Spinal cord (tissue), 10 donors: ENCODE data around the gene FRMD4A. TPM values are rescaled to one million over a fixed set of nuclear protein-coding genes. Genes with fewer than 3 reads are reported as not detected.
A peak's percentile ranks its signal among the peaks of the same experiment; 100 is the strongest.

Experiments used
- DNase-seq, 6 donors: peaks; one replicate each; pipeline versions ENCODE4 v3.0.0 to v3.0.0-alpha.2; 2013 to 2015; ENCODE audit warnings: low spot score in 6 of 6, low read depth in 4 of 6
- H3K27ac ChIP-seq: one replicate; pipeline ENCODE4 v1.5.1; 2013; ENCODE audit warnings: low read depth, low read length, control low read depth
- H3K27me3 ChIP-seq: one replicate; pipeline ENCODE4 v1.6.1; 2013; ENCODE audit warnings: low read length; ENCODE audit not compliant: control insufficient read depth, insufficient read depth
- H3K36me3 ChIP-seq: one replicate; pipeline ENCODE4 v1.6.1; 2013; ENCODE audit warnings: low read length; ENCODE audit not compliant: control insufficient read depth, insufficient read depth
- H3K4me1 ChIP-seq: one replicate; pipeline ENCODE4 v1.6.1; 2013; ENCODE audit warnings: low read length; ENCODE audit not compliant: control insufficient read depth, insufficient read depth
- H3K4me3 ChIP-seq: one replicate; pipeline ENCODE4 v1.5.1; 2013; ENCODE audit warnings: low read depth, low read length, control low read depth
- H3K9me3 ChIP-seq: one replicate; pipeline ENCODE4 v1.6.1; 2013; ENCODE audit warnings: low read length; ENCODE audit not compliant: control insufficient read depth, insufficient read depth
- WGBS: methylation state at CpG from one replicate; pipeline ENCODE4 v1.1.5; 2013; ENCODE audit warnings: missing lambda C conversion rate; ENCODE audit not compliant: insufficient coverage; 5-methylcytosine and 5-hydroxymethylcytosine counted together
- polyA plus RNA-seq, 2 donors: library from polyadenylated mRNA; unstranded; fragments of 120-200 nt; gene quantifications; one replicate each; pipeline ENCODE4 v1.2.1, GENCODE V29; 2013; ENCODE audit not compliant: insufficient read length in 2 of 2
- total RNA-seq, 2 donors: library from RNA; depleted of rRNA in 1 of 2; stranded (reverse); fragments of 120-200 nt in 1 of 2; fragments of >200 nt in 1 of 2; gene quantifications; one replicate each; pipeline versions ENCODE4 v1.2.3 to v1.2.4, GENCODE V29; 2013 to 2014
- donor health status: healthy.

FRMD4A gene
- total and polyA plus RNA-seq, 4 donors: 75.4 to 97.8 (median 91.8) TPM

- no peak overlapping the region for H3K27ac ChIP-seq
- 50% methylated on average over 6 of the region's 8 CpGs for WGBS
Measured at GRCh38 chr10:14278533-14278932, 52.2 kb downstream of the FRMD4A start.

DNA sequence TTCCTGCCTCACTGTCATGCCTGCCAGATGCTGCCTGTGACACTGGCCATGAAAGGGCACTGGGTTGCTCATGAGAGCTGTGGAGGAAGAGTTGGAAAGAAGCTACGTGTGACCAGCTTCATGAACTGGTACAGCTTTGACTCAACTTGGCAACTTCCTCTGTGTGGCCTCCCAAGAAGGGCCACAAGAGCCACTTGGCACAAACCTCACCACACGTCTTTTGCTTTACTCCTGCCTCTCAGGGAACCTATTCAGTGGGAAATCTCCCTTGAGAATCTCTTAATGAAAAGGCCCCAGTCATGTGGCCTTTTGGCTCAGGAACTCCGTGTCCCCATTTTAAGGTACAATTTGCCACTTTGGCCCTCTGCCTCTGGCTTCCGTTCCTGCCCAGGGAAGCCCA lies 54.5 kb downstream of the FRMD4A start:
- DNase-seq: peak in 2 of 6 donors; percentile 55 to 72
- no peak overlapping the region for H3K27ac ChIP-seq

More at GRCh38 chr10:14278533-14278932, 52.2 kb downstream of the FRMD4A start:
- Histone ChIP-seq H3K9me3 (no peaks in the 10 kb centered on the region), H3K4me3 (no peak overlapping the region), H3K4me1 (peaks cover 19% of the 10 kb centered on the region), H3K27me3 (no peaks in the 10 kb centered on the region), H3K36me3 (no peaks in the 10 kb centered on the region)
- DNase-seq: peak in 1 of 6 donors; percentile 64

GRCh38 chr10:14271621-14272020 lies 59.1 kb downstream of the FRMD4A start:
- no peak overlapping the region for H3K27ac ChIP-seq
- H3K4me3 ChIP-seq: no peak overlapping the region
- H3K9me3 ChIP-seq: no peaks in the 10 kb centered on the region
- WGBS: no CpG with 5 or more reads among the region's 3 CpGs
- H3K27me3 ChIP-seq: no peaks in the 10 kb centered on the region
- H3K4me1 ChIP-seq: peaks cover 9% of the 10 kb centered on the region
- DNase-seq: no peak
- H3K36me3 ChIP-seq: no peaks in the 10 kb centered on the region

More for the DNA sequence above, 54.5 kb downstream of the FRMD4A start:
- H3K36me3 ChIP-seq: no peaks in the 10 kb centered on the region
- no peaks in the 10 kb centered on the region for H3K27me3 ChIP-seq
- H3K9me3 ChIP-seq: no peaks in the 10 kb centered on the region
- 20% methylated on average over 4 of the region's 4 CpGs for WGBS
- no peak overlapping the region for H3K4me3 ChIP-seq
- H3K4me1 ChIP-seq: peaks cover 19% of the 10 kb centered on the region

DNA sequence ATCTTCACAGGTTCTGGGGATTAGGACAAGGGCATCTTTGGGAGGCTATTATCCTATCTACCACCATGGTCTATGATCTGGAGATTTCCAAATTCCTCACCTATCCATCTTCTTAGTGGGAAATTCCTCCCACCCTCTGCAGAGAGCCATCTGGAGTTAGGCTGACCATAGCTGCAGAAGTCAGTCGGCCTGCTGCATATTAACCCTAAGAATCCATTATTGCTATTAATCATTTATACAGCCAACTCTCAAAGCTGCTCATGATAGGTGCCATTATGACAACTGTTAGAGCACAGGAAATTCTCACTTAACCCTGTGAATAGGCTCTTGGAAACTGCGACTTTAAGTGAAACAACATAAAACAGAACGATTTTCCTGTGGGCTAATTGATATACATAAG lies 60.4 kb downstream of the FRMD4A start:
- Histone ChIP-seq H3K27me3 (no peaks in the 10 kb centered on the region), H3K4me1 (no peaks in the 10 kb centered on the region), H3K4me3 (no peak overlapping the region), H3K9me3 (no peaks in the 10 kb centered on the region), H3K36me3 (no peaks in the 10 kb centered on the region), H3K27ac (no peak overlapping the region)
- WGBS: 92% methylated on average over 2 of the region's 3 CpGs
- no peak for DNase-seq

GRCh38 chr10:14265709-14266108 lies 65.0 kb downstream of the FRMD4A start:
- DNase-seq: no peak
- Histone ChIP-seq H3K4me3 (no peak overlapping the region), H3K27me3 (no peaks in the 10 kb centered on the region), H3K27ac (no peak overlapping the region), H3K36me3 (no peaks in the 10 kb centered on the region), H3K4me1 (peaks cover 15% of the 10 kb centered on the region), H3K9me3 (no peaks in the 10 kb centered on the region)
- WGBS: no CpG with 5 or more reads among the region's 4 CpGs

DNA sequence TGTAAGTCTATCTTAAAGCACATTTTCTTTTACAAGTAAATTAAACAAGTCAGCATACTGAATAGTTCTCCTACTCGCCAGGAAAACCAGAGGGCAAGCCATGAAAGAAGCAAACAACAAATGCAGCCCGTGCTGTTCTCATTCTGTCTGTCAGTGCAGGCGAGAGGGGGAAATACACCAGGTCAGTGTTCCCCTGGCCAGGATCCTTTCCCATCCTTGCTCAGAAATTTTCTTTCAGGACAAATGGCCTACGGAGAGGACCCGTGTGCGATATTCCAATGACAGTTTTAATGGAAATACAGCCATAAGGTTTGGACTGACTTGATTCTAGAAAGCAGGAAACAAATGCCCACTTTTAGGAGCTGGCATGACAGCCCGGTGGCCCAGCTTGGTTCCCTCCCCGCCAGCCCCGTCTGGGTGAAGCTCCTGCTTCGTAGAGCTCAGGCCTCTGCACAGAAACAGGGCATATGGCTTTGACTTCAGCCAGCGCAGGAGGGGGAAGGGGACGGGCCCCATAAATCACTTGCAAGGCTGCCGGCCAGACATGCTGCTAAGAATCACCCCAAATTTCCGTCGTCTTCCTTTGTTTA lies 67.8 kb downstream of the FRMD4A start:
- peak in 2 of 6 donors; percentile 50 to 85 for DNase-seq
- no peaks in the 10 kb centered on the region for H3K9me3 ChIP-seq
- H3K36me3 ChIP-seq: no peaks in the 10 kb centered on the region
- WGBS: 31% methylated on average over 13 of the region's 15 CpGs
- H3K27me3 ChIP-seq: no peaks in the 10 kb centered on the region
- H3K27ac ChIP-seq: peak overlapping the region; percentile 6
- H3K4me3 ChIP-seq: no peak overlapping the region
- peaks cover 15% of the 10 kb centered on the region for H3K4me1 ChIP-seq

DNA sequence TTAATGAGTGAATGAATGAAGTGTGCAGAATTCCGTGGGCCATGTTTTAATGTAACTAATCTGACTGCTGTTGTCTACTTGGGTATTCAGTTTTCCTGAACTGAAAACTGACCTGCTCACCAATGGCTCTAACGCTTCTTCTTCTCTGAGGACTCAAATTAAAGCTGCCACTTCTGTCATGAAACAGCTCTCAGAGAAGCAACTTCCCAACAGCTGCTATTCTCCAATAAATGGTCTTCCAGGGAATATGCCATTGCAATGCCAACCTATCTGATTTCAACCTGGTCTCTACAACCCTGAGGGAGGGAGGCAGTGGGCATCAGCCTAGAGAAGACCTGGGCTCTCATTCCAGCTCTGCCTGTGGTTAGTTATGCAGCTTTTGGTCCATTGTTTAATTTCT lies 69.4 kb downstream of the FRMD4A start:
- H3K4me3 ChIP-seq: no peak overlapping the region
- H3K36me3 ChIP-seq: no peaks in the 10 kb centered on the region
- DNase-seq: no peak
- peaks cover 15% of the 10 kb centered on the region for H3K4me1 ChIP-seq
- H3K27me3 ChIP-seq: no peaks in the 10 kb centered on the region
- no peaks in the 10 kb centered on the region for H3K9me3 ChIP-seq
- 88% methylated on average over 1 of the region's 2 CpGs for WGBS
- no peak overlapping the region for H3K27ac ChIP-seq

DNA sequence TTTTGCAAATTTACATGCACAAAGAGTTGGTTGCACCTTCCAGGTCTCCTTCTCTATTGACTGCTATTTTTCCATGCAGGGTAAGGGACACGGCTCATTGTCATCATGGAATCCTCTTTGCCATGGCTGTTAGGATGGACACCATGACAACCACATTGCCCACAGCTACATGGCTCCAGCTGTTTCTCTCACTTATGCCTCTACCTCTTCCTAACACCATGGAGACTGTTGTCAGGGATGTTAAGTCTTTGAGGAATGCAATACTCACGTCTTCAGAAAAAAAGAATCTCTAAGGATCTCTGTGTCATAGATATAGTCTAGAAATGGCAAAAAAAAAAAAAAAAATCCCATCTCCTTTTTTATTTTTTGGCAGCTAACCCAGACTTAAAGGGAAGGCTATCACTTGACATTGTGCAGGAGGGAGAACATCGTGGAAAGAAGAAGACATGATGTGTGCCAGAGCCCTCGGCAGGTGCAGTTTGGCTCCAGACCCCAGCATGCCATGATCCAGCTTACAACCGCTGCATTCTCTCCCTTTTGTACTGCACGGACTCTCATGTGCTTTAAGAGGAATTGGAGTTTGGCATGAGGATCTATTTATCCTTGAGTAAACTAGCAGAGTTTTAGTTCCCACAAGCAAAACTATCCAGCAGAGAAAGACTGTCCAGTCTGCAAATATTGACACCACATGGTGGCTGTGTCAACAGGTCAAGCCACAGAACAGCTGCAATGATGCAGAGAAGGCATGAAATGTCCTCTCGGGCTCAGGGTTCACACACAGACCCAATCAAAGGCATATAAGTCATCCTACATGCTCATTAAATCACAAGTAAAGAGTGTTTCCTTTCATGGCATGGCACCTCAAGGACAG lies 70.8 kb downstream of the FRMD4A start:
- H3K27ac ChIP-seq: no peak overlapping the region
- 10% methylated on average over 1 of the region's 7 CpGs for WGBS
- no peaks in the 10 kb centered on the region for H3K27me3 ChIP-seq
- no peaks in the 10 kb centered on the region for H3K36me3 ChIP-seq
- H3K4me3 ChIP-seq: no peak overlapping the region
- H3K9me3 ChIP-seq: no peaks in the 10 kb centered on the region
- peak in 2 of 6 donors; percentile 45 to 64 for DNase-seq
- peaks cover 15% of the 10 kb centered on the region for H3K4me1 ChIP-seq

DNA sequence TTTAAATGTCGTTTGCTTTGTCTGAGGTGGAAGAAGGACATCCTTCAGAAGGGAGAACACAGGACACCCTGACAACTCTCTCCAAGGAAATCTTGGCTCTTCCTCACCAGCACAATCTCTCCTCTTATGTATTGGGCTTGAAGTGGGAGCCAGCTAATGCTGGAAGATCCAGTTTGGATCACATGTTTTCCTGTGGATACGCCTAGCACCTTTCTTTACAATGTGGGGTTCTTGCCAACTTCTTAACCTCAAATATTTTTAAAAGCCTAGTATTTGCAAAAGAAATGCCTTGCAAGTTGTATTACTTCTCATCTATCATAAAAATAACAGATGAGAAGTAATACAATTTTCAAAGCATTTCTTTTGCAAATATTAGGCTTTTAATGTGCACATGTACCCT lies 76.4 kb downstream of the FRMD4A start:
- Histone ChIP-seq H3K27me3 (no peaks in the 10 kb centered on the region), H3K9me3 (no peaks in the 10 kb centered on the region), H3K4me1 (peaks cover 3% of the 10 kb centered on the region), H3K4me3 (no peak overlapping the region), H3K36me3 (no peaks in the 10 kb centered on the region), H3K27ac (no peak overlapping the region)
- WGBS: no CpG with 5 or more reads among the region's 2 CpGs
- DNase-seq: no peak

GRCh38 chr10:14253711-14254110 lies 77.0 kb downstream of the FRMD4A start:
- no peak overlapping the region for H3K27ac ChIP-seq
- no peaks in the 10 kb centered on the region for H3K36me3 ChIP-seq
- no peaks in the 10 kb centered on the region for H3K27me3 ChIP-seq
- no peak overlapping the region for H3K4me3 ChIP-seq
- 80% methylated on average over 3 of the region's 5 CpGs for WGBS
- H3K4me1 ChIP-seq: peaks cover 3% of the 10 kb centered on the region
- no peaks in the 10 kb centered on the region for H3K9me3 ChIP-seq
- no peak for DNase-seq
